Measurements from ENCODE around the gene CCSER2. TPM values are rescaled to one million over a fixed set of nuclear protein-coding genes. Genes with fewer than 3 reads are reported as not detected.

Gene CCSER2
- total RNA-seq, 1 donor = 40.8 TPM

DNA sequence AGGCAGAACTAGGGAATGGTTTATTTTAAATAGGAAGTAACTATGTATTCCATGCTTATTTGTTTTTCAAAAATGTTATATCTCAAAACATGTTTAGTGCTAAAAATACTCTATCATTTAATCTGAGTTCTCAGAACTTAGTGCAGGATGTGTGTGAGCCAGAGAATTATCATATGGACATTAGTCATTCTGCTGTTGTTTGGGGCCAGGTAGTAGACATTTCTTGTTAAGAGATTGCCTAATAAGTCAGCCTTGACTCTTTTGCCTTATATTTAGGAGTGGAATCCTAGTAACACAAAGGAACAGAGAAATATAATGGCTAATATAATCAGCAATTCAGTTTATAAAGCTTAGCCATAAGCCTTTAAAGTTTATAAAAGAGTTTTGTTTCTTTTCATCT lies 149.8 kb downstream of the CCSER2 start:
- TF ChIP-seq, protein P1, sequence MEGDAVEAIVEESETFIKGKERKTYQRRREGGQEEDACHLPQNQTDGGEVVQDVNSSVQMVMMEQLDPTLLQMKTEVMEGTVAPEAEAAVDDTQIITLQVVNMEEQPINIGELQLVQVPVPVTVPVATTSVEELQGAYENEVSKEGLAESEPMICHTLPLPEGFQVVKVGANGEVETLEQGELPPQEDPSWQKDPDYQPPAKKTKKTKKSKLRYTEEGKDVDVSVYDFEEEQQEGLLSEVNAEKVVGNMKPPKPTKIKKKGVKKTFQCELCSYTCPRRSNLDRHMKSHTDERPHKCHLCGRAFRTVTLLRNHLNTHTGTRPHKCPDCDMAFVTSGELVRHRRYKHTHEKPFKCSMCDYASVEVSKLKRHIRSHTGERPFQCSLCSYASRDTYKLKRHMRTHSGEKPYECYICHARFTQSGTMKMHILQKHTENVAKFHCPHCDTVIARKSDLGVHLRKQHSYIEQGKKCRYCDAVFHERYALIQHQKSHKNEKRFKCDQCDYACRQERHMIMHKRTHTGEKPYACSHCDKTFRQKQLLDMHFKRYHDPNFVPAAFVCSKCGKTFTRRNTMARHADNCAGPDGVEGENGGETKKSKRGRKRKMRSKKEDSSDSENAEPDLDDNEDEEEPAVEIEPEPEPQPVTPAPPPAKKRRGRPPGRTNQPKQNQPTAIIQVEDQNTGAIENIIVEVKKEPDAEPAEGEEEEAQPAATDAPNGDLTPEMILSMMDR (IDR thresholded peaks at IDR 0.05; ENCODE audit: insufficient read depth, low read length) = no peak
- no peak overlapping the region for H3K4me3 ChIP-seq (ENCODE audit: low read depth, low read length)
- DNase-seq (ENCODE audit: low read depth) = peak; percentile 58

DNA sequence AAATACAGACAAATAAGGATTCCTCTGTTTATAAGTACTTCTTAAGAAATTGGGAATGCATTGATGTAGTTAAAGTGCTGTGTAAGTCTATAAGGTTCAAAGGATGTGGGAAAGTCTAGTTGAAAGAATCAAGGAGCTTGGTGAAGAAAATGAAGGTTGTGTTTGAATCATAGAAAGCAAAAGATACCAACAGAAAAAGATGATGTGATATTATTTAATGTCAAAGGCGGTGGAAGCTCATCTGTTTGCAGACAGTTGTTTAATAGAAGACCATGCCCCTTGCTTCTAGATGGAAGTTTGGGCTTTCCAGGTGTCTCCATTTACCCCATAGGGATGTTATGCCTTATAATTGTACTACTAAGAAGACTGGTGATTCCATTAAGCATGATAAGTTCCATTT lies 150.3 kb downstream of the CCSER2 start:
- TF ChIP-seq, protein P1 (IDR thresholded peaks at IDR 0.05; ENCODE audit: insufficient read depth, low read length) = no peak
- DNase-seq (ENCODE audit: low read depth) = no peak
- H3K4me3 ChIP-seq (ENCODE audit: low read depth, low read length) = no peak overlapping the region

- no peak overlapping the region for H3K4me3 ChIP-seq (ENCODE audit: low read depth, low read length)
- DNase-seq (ENCODE audit: low read depth) = no peak
- TF ChIP-seq, protein P1 (IDR thresholded peaks at IDR 0.05; ENCODE audit: insufficient read depth, low read length) = no peak
These were observed 156.2 kb downstream of the CCSER2 start for GRCh38 chr10:84484541-84484940.

GRCh38 chr10:84493361-84493760 lies 165.0 kb downstream of the CCSER2 start:
- TF ChIP-seq, protein P1 (IDR thresholded peaks at IDR 0.05; ENCODE audit: insufficient read depth, low read length) = no peak
- no peak for DNase-seq (ENCODE audit: low read depth)
- no peak overlapping the region for H3K4me3 ChIP-seq (ENCODE audit: low read depth, low read length)

DNA sequence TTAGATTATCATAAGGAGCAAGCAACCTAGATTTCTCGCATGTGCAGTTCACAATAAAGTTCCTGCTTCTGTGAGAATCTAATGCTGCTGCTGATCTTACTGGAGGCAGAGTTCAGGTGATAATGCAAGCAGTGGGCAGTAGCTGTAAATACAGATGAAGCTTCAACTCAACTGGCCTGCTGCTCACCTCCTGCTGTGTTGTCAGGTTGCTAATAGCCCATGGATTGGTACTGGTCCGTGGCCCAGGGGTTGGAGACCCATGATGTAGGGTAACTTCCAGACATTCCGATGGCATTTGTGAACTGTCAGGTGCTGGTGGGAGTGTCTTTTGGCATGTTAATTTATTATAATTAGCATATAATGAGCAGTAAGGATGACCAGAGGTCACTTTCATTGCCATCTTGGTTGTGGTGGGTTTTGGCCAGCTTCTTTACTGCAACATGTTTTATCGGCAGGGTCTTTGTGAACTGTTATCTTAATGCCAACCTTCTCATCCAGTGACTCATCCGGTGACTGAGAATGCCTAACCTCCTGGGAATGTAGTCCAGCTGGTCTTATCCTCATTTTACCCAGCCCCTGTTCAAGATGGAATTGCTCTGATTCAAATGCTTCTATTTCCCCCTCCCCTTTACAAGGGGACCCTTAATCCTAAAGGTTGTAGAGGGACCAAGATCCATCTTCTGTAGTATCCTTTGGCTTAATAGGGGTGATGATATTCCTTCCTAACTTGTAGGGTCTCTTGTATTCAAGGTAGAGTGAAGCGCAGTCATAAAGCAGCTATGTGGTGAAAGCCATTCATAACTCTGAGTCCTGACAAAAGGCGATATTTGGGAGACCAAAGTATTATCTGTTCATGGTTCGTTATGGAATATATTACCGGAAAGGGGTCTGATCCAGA lies 165.8 kb downstream of the CCSER2 start:
- peak; percentile 47 for DNase-seq (ENCODE audit: low read depth)
- TF ChIP-seq, protein P1 (IDR thresholded peaks at IDR 0.05; ENCODE audit: insufficient read depth, low read length) = no peak
- no peak overlapping the region for H3K4me3 ChIP-seq (ENCODE audit: low read depth, low read length)

- DNase-seq (ENCODE audit: low read depth) = no peak
- TF ChIP-seq, protein P1 (IDR thresholded peaks at IDR 0.05; ENCODE audit: insufficient read depth, low read length) = no peak
- H3K4me3 ChIP-seq (ENCODE audit: low read depth, low read length) = no peak overlapping the region
These were observed 166.4 kb downstream of the CCSER2 start for GRCh38 chr10:84494849-84495180.
